AG08396 (cell line): Measurements from ENCODE around the gene TSPO.
"Not testable (repeated sequence)": the region's sequence is repeated elsewhere in the genome, so short reads cannot be mapped to it uniquely, and the experiment has no call there.

Source experiments
- DNase-seq: peaks from one replicate; pipeline ENCODE4 v3.0.0; 2012; ENCODE audit warnings: low spot score, mixed read lengths

Gene TSPO

DNA sequence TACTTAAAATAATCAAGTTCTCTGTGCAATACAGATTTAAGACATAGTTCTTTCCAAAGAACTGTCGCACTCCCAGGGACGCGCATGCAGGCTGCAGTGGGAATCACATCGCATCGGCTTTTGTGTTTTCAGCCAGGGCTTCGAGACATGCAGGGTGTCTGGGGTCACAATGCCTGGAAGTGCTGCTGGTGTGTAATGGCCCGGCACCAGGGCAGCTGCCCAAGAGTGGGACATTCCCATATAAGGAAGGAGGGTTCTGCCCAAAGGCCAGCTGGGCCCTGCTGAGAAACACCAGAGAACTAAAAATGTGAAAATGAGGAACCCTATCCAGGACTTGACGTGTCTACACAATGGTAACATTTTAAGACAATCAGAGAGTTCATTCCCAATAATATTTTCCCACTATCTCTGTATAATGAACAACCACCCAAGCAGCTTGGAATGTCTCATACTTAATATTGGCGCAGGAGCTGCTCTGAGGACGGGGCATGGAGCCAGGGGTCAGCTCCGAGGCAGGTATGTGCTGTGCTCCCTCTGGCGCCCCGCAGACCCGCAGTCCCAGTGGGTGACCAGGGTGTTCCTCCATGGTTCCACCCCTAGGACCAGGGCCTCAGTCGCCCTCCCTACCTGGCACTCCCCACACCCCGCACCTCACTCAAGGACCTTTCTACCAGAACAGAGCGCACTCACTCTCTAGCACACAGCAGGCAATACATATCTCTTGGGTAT is 19.4 kb upstream of the TSPO start:
- no peak for DNase-seq

DNA sequence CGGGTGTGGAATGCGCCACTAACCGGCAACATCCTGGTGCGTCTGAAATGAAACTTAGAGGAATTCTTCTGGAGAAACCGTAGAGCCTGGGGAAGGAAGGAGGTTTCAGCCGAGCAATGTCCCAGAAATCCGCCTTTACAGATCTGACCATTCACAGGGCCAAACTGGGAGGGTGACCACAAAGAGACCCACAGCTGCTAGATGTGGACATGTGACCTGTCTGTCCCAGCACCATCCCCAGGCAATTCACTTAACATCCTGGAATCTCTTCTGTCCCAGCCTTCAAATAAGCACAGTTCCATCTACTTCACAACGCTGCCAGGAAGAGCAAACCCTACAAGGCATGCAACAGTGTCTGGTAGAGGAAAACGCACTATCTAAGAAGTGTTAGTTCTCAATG is 18.0 kb upstream of the TSPO start:
- no peak for DNase-seq

DNA sequence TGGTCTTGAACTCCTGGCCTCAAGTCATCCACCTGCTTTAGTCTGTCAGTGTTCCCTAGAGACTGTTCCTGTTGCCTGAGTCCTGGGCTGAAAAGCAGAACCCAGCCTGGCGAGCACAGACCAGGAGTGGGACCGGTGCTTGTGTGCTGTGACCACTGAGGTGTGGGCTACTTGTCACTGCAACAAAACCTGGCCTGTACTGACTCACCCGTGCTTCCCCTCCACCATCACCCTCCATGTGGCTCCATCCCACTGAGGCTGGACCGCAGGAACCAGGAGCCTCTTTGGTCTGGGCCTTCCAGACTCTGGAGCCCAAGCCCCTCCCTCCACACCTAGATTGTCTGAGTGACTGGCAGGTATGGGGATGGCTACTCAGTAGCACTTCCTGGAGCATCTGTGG is 16.8 kb upstream of the TSPO start:
- DNase-seq, result no peak

DNA sequence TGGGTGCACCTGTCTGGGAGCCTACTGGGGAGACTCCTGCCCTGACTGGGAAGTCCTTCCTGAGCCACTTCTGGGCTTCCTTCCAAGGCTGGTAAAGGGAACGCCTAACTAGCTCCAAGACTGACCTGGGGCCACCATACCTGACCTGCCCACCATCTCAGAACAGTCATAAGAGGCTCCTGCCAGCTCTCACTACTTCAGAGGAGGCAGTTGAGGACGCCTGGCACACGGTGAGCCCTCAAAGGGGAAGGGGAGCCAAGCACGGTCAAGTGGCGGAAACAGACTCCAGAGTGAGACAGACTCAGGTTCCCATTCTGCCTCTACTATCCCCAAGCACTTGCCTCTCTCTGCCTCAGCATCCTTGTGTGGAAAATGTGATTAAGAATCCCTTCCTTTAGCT is 15.8 kb upstream of the TSPO start:
- no peak for DNase-seq

DNA sequence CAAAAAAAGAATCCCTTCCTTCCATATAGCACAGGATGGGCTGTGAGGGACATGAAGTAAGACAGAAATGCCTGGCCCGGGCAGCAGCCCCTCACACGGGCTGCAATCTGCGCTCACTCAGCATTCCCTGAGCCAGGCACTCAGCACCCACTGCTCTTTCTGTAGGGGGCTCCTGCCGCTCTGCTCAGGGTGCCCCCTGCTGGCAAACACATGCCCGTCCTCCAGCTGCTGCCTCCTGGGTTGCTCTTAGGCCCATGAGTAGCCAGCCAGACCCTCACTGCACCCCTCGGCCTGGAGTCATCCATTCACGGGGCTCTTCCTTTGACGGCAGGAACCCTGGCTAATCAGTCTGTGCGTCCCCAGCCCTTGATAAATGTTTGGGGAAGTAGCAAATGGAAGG is 15.1 kb upstream of the TSPO start:
- peak; percentile 79 for DNase-seq

DNA sequence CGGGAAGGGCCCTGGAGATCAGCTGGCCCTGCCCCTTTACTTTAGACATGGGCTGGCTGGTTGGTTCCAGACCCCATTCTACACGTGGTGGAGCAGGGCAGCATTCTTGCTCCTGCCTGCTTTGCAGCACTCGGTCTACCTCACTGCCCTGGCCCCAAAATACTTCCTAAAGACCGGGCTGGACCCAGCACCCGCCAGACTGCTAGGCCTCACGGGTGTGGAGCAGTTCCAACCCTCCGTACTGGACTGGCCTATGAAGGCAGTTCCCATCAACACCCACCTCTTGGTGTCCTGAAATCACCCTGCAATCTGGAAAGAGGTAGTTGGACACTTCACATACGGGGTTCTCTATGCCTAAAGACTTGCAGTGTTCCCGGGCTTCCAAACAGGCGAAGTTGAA is 14.6 kb upstream of the TSPO start:
- no peak for DNase-seq

DNA sequence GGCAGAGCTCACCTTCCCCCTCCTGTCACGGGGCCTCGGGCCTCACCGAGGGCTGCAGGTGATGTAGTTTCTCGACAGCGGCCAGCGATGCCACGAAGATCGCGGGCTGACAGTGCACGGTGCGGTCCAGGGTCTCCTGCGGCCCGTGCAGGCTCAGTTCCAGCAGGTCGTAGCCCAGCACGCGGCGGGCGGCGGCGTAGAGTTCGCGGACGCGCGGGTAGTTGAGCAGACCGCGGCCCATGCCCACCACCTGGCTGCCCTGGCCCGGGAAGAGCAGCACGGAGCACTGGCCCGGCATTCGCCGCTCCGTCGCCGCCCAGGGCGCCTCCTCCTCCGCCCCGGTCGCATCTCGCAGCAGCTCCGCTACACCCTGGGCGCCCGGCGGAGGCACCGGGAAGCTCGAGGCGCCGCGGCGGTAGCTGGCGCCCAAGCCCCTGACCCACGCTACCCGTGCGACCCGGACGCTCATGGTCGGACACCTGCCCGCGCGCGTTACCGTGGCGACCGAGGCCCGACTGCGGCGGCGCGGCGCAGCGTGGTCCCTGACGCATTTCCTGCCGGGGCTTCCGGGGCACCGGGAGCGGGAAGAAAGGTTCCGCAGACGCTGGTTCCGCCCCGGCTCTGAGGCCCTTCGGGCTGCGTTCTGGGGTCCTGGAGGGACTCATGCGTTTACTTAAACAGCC is 8.3 kb upstream of the TSPO start, which contains the start of gene MCAT:
Gene MCAT, minus strand, starts transcription at position 519 of the 683 bp plus-strand sequence. Its CDS starts 50 bp downstream, at position 469.
- peak; percentile 94 for DNase-seq

DNA sequence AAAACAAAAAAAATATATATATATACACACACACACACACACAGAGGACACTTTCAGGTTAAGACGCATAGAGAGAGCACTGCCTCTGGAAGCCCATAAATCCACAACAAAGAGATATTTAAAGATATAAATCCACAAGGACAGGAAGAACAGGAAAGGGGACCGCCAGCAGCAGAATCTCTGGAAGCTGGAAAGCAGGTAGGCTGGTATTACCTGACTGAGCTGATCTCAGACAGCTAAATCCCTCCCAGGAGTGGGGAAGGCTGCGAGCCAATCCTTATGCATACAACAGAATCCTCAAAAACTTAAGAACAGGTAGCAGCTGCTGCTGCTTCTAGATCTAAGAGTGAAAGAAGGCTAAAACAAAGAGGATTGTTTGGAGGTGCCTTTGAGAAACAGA is 6.4 kb upstream of the TSPO start:
- no peak for DNase-seq

DNA sequence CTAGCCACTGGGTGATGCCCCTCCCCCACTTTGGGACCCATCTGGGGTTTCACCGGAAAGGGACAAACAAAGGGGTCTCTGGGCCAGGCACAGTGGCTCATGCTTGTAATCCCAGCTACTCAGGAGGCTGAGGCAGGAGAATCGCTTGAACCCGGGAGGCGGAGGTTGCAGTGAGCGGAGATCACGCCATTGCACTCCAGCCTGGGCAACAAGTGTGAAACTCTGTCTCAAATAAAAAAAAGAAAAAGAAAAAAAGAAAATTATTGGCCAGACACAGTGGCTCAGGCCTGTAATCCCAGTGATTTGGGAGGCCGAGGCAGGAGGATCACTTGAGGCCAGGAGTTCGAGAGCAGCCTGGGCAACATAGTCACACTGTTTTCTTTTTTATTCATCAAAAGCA is 6.0 kb upstream of the TSPO start:
- DNase-seq, result not testable (repeated sequence)

DNA sequence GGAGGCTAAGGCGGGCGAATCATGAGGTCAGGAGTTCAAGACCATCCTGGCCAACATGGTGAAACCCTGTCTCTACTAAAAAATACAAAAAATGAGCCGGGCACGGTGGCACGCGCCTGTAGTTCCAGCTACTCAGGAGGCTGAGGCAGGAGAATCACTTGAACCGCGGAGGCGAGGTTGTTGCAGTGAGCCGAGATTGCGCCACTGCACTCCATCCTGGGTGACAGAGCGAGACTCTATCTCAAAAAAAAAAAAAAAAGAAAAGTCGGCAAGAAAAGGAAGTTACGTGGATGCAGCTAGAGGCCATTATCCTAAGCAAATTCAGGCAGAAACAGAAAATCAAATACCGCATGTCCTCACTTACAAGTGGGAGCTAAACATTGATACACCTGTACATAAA is 5.0 kb upstream of the TSPO start:
- not testable (repeated sequence) for DNase-seq

DNA sequence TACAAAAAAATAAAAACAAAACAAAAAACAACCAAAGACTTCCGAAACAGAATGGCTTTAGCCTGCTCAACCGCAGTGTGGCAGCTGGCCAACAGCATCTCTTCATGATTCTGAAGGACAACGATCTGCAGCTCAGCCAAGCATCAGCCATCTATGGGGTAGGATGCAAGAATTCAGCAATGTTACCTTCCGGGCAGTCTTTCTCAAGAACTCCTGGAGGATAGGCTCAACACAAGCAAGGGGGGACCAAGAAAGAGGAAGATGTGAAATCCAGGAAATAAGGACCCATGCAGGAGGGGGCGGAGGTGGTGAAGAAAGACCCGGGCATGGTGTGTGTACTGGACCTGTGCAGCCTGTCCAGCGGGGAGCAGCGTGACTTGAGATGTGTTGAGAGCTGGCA is 3.5 kb upstream of the TSPO start:
- no peak for DNase-seq

DNA sequence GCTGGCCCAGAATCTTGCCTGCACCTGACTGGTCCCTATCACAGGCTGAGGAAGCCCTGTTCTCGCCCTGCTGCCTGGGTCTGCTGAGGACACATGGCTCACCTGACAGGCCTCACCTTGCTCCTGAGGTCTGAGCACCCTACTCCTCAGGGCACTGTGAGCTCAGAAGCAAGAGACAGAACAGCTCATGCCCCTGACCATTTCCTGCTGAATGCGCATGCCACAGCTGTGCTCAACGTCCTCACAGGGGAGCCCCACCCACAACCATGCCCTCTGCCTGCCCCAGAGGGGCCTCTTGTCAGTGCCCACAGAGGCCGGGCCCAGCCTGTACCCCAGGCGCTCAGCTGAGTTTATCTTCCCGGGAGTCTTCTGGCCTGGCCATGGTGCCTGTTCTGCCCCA is 2.8 kb upstream of the TSPO start:
- no peak for DNase-seq

DNA sequence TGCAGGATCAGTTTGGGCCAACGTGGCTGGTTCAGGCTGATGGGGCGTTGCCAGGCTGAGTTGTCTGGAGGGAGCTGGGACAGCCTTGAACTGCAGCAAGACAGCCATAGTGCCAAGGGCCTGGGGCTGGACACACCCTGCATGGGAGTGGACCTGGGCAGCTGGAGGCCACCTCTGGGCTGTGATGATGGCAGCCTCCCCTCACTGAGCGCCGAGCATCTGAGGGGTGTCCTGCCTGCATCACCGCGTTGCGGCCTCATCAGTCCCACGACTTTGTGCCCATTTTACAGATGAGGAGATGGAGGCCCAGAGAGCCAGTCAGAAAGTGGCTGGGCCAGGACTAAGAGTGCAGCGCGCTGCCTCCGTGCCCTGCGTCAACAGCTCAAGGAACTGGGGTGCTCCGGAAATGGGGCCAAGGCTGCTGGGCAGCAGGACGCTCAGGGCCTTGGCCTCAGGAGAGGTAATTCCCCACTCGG is 590 bp upstream of the TSPO start:
- DNase-seq, result no peak

DNA sequence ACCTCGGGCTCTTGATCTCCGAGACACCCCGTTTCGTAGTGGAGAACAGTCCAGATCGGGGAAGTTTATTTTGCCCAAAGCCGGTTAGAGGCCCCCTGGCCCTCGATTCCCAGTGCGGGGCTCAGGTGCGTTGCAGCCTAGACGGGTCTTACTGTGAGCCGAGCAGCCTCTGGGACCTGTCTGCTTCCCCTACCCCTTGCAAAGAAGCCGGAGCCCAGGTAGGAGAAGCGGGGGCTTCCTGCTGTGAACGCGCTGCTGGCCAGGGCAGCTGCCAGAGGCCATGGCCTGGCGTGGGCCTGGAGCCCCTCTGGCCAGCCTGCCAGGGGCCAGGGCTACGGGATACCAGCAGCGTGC is 621 bp downstream of the TSPO start:
- no peak for DNase-seq

DNA sequence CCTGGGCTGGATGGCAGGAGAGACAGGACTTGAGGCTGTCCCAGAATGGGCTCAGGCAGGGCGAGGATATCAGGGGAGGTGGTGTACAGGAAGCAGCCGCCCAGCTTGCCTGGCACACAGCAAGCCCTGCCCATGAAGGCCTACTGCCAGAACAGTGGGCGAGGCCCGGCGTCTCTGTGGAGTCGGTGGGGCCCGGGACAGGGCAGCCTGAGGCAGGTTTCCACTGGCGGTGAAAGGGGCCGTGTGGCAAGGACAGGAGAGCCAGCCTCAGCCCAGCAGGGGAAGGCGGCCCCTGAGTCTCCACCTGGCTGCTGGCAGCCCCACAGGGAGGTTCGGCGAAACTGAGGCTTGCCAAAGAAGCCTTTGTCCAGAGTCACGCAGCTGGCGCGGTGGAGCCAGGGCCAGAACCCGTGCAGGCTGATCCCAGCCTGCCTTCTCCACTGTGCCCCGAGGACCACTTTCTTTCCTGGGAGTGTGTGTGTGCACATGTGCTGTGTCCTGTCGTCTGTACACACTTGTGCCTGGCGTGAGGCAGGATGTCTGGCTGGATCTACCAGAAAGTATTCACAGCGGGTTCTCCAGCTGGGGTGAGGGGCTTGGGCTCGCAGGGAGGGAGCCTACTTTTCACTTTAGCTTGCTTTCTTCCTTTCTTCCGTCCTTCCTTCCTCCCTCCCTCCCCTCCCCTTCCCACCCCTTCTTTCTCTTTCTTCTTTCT is 1.2 kb downstream of the TSPO start:
- DNase-seq, result peak; percentile 75

DNA sequence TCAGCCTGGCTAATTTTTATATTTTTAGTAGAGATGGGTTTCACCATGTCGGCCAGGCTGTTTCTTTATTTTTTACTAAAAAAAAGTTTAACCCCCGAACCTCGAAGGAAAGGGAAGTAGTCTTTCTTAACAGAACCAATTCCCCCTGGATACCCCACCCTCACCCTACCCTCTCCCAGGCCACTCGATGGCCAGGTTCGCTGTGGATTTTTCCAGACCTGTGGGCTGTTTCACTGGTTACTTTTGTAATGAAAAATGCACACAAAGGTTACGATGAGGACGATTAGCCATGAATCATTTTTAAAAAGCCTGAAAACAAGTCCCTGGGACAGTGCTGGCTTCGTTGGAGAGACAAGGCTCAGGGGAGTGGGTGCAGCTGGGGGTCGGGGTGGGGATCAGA is 2.5 kb downstream of the TSPO start:
- DNase-seq, result no peak

DNA sequence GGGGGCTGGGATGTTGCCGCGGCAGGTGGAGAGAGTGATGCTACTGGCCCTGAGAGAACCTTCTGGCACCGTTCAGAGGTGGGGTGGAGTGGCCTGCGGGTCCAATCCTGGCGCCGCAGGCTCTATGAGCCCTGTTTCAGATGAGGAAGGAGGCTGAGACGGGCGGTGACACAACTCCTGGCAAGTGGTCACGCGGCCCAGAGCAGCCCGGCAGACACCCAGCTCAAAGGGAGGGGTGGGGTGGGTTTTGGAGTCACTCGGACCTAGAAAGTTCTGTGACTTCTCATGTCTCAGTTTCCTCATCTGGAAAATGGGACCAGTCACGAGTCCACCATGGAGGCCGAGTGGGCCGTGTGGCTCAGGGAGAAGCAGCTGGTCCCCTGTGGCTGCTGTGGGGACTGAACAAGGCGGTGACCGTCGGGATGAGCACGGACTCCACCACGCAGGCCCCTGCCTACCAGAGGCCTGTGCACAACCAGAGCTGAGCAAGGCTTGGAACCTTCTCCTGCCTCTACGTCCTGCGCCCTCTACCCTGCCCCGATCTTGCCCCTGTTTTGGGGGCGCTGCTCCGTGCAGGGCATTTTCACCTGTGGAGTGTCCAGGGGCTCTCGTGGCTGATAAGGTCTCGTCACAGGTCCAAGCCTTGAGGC is 3.7 kb downstream of the TSPO start:
- DNase-seq, result no peak

DNA sequence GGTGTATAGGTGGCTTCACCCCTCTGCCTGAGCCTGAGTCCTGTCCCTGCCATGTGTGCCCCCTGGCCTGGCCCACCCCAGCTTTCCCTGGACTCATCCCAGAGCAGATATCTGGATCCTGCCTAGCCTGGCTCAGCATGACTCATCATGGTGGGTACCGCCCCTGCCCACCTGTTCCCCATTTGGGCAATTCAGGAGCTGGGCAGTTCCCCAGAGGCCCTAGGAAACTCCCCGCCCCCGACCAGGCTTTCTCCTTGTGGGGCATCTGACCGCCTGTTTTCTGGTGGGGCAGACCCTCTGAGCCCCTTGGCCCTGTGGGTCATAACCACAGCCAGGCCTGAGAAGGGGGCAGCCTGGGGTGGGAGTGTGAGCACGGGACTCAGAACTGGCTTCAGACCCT is 4.4 kb downstream of the TSPO start:
- DNase-seq, result no peak

DNA sequence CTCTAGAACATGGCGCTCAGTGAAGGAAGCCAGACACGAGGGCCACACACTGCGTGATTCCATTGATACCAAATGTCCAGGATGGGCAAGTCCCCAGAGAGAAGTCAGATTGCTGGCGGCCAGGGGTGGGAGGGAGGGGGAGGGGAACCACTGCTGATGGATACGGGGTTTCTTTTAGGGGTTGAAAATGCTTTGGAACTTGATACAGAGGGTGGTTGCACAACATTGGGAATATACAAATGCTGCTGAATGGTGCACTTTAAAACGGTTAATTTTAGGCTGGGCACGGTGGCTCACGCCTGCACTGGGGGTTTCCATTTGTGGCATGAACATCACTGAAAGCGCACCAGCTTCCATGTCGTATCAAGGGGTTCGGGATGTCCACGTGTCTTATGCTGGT is 5.1 kb downstream of the TSPO start:
- no peak for DNase-seq

DNA sequence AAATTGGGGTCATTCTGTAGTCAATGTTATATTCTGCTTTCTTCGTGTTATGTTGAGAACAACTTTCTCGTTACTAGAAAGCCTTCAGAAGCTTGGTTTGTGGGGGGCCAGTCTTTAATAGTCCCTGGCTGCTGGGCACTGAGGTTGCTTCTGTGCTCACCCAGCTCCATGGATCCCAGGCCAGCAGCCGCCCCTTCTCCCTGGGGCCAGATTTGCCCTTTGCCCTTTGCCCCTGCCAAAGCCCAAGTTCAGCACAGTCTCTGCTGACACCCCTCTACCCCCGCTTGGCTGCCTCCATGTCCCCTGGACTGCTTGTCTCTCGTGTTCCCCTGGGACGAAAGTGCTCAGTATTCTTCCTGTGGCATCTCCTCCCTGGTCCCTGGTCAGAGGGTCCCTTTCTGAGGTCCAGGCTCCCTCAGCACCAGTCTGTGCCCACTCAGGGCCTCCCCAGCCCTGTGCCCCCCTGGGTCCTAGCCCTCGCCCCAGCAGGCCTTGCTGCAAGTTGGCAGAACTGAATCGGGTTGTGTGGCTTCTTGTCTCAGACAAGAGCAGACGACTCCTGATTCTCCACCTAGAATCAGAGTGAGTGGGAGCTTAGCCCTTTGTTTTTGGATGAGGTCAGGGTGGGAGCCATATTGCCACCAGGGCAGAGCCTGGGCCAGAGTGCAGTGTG is 6.7 kb downstream of the TSPO start:
- no peak for DNase-seq

DNA sequence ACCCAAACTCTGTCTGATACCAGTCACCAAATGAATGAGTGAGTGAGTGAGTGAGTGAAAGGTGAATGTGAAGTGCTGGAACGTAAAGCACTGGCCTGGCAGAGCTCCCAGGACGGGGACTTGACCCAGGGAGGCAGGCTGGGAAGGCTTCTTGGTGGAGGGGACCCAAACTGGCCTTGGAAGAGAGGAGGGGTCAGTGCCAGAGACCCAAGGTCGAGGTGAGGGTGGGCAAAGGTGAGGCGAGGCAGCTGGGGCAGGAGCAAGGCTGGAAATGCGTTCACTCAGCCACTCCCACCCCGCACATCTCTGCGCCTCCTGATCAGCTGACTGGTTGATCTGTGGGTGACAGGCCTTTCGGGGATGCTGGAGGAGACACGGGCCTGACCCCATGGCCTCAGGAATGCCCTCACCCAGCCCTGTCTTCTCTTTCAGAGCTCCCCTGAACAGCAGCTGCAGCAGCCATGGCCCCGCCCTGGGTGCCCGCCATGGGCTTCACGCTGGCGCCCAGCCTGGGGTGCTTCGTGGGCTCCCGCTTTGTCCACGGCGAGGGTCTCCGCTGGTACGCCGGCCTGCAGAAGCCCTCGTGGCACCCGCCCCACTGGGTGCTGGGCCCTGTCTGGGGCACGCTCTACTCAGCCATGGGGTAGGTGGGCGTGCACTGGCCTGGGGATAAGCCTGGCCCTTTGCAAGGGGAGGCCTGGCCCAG is 7.6 kb downstream of the TSPO start:
- DNase-seq, result no peak
